GM18526 (cell line): ENCODE measurements around the gene HMGCS2.

ENCODE experiments used
- POLR2A ChIP-seq: IDR thresholded peaks from 3 replicates; pipeline ENCODE4 v1.6.1; 2011; ENCODE audit not compliant: insufficient read length; ENCODE audit errors: extremely low read depth

Gene HMGCS2

GRCh38 chr1:119702384-119702783, 66.3 kb downstream of the HMGCS2 start:
- TF ChIP-seq POLR2A: no peak

DNA sequence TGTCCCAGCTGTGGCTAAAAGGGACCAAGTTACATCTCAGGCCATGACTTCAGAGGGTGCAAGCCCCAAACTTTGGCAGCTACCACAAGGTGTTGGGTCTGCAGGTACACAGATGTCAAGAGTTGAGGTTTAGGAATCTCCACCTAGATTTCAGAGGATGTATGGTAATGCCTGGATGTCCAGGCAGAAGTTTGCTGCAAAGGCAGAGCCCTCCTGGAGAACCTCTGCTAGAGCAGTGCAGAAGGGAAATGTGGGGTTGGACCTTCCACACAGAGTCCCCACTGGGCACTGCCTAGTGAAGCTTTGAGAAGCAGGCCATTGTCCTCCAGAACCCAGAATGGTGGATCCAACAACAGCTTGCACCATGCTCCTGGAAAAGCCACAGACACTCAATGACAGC, 67.0 kb downstream of the HMGCS2 start:
- TF ChIP-seq POLR2A: no peak

- TF ChIP-seq POLR2A: no peak
These were observed 68.4 kb downstream of the HMGCS2 start for GRCh38 chr1:119700326-119700725.
